GM21619 (cell line): ENCODE data around the gene TLK2.
"Not testable (repeated sequence)": the region's sequence is repeated elsewhere in the genome, so short reads cannot be mapped to it uniquely, and the experiment has no call there.

Experiments used
- ATAC-seq: cut with Tn5 transposase; IDR thresholded peaks from one replicate; pipeline ENCODE4 v1.9.1; 2021; ENCODE audit not compliant: unreplicated experiment

Gene TLK2

DNA sequence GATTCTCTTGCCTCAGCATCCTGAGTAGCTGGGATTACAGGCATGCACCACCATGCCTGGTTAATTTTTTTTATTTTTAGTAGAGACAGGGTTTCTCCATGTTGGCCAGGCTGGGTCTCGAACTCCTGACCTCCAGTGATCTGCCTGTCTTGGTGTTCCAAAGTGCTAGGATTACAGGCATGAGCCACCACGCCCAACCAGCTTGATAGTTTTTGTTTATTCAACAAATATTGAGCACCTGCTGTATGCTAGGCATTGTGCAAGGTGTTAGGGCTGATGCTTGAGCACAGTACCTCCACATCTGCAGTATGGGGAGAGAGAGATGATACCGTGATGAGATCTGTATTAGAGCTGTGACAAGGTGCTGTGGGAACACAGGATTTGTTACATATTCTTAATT is 3.9 kb downstream of the TLK2 start:
- ATAC-seq = not testable (repeated sequence)

GRCh38 chr17:62490990-62491389 is 12.4 kb downstream of the TLK2 start:
- ATAC-seq = not testable (repeated sequence)

- not testable (repeated sequence) for ATAC-seq
These were observed 14.5 kb downstream of the TLK2 start for GRCh38 chr17:62493049-62493655.

DNA sequence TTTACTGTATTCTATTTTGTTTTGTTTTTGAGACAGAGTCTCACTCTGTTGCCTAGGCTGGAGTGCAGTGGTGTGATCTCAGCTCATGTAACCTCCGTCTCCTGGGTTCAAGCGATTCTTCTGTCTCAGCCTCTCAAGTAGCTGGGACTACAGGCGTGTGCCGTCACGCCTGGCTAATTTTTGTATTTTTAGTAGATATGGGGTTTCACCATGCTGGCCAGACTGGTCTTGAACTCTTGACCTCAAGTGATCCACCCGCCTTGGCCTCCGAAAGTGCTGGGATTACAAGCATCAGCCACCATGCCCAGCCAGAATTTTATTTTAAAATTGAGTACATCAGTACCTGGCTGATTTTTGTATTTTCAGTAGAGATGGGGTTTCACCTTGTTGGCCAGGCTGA is 15.4 kb downstream of the TLK2 start:
- ATAC-seq = not testable (repeated sequence)

DNA sequence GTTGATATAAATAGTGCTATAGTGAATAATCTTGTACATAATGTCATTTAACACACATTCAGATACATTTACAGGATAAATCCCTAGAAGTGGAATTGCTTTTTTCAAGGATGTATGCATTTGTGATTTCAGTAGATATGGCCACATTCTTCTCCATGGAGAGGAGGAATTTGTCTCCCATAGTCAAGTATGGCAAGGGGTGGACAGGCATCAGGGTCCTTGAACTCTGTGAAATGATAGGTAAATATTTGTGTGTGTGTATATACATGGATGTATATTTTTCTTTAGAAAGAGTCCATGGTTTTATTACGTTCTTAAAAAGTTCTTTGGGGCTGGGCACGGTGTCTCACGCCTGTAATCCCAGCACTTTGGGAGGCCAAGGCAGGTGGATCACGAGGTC is 17.7 kb downstream of the TLK2 start:
- ATAC-seq = not testable (repeated sequence)

DNA sequence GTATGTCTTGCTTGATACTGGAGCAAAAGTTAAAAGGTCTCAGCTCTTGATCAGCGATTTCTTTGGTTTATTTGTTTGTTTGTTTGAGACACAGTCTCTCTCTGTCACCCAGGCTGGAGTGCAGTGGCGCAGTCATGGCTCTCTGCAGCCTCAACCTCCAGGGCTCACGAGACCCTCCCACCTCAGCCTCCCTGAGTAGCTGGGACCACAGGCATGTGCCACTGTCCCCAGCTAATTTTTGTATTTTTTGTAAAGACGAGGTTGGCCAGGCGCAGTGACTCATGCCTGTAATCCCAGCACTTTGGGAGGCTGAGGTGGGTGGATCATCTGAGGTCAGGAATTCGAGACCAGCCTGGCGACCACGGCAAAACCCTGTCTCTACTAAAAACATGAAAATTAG is 20.2 kb downstream of the TLK2 start:
- ATAC-seq = not testable (repeated sequence)

GRCh38 chr17:62500463-62500862 is 21.8 kb downstream of the TLK2 start:
- not testable (repeated sequence) for ATAC-seq

GRCh38 chr17:62504857-62505256 is 26.2 kb downstream of the TLK2 start:
- ATAC-seq = not testable (repeated sequence)

- ATAC-seq = not testable (repeated sequence)
These were observed 28.7 kb downstream of the TLK2 start for GRCh38 chr17:62507191-62507836.

DNA sequence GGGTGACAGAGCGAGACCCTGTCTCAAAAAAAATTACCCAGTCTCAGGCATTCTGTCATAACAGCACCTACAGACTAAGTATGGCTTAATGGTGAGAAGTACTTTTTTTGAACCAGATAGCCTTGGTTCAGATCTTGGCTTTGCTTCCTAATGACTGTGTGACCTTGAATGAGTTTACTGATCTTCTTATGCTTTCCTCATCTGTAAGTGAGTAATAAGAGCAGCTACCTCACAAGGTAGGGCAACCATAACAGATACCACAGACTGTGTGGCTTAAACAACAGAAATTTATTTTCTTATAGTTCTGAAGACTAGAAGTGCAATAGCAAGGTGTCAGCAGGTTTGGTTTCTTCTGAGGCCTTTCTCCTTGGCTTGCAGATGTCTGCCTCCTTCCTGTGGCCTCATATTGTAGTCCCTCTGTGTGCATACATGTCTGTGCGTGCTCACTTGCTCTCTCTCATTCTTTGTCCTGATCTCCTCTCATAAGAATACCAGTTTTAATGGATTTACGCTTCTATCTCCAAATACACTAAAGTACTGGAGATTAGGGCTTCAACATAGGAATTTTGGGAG is 31.7 kb downstream of the TLK2 start:
- ATAC-seq = not testable (repeated sequence)

GRCh38 chr17:62511014-62511413 is 32.4 kb downstream of the TLK2 start:
- ATAC-seq = not testable (repeated sequence)

GRCh38 chr17:62516376-62516775 is 37.8 kb downstream of the TLK2 start:
- not testable (repeated sequence) for ATAC-seq

DNA sequence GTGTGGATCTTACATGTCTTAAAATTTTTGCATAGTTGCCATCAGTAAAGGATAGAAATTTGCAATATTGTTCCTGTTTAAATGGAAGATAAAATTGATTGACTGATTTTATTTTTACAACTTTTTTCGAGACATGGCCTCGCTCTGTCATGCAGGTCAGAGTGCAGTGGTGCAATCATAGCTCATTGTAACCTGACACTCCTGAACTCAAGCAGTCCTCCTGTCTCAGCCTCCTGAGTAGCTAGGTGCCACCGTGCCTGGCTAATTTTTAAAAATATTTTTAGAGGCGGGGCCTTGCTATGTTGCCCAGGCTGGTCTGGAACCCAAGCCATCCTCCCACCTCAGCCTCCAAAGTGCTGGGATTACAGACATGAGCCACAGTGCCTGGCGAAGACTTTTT is 42.7 kb downstream of the TLK2 start:
- not testable (repeated sequence) for ATAC-seq

- ATAC-seq = not testable (repeated sequence)
These were observed 45.5 kb downstream of the TLK2 start for GRCh38 chr17:62524077-62524476.

GRCh38 chr17:62525317-62525716 is 46.7 kb downstream of the TLK2 start:
- ATAC-seq = not testable (repeated sequence)

DNA sequence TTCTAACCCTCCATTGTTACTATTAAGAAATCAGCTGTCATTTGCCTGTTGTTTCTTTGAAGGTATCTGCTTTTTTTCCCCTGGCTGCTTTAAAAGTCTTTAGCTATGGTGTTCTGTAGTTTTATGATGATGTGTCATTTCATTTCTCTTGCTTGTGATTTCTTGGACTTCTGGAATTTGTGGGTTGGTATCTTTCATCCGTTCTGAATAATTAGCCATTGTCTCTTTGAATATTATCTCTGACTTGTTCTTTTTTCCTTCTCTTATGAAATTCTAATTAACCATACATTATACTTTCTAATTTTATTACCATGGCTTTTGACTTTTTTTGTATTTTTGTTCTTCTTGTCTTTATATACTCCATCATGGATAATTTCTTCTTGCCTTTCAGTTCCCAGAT is 52.3 kb downstream of the TLK2 start:
- ATAC-seq = not testable (repeated sequence)

- ATAC-seq = not testable (repeated sequence)
These were observed 57.9 kb downstream of the TLK2 start for GRCh38 chr17:62536557-62536956.

- not testable (repeated sequence) for ATAC-seq
These were observed 62.4 kb downstream of the TLK2 start for GRCh38 chr17:62541073-62541472.

- ATAC-seq = not testable (repeated sequence)
These were observed 64.7 kb downstream of the TLK2 start for GRCh38 chr17:62543278-62543775.

- not testable (repeated sequence) for ATAC-seq
These were observed 67.4 kb downstream of the TLK2 start for GRCh38 chr17:62546066-62546465.

- peak; percentile 84 for ATAC-seq
These were observed 74.4 kb downstream of the TLK2 start for GRCh38 chr17:62552851-62553659.
